HG02798 (cell line): ENCODE measurements around the gene RBMS3.
"Not testable (repeated sequence)": the region's sequence is repeated elsewhere in the genome, so short reads cannot be mapped to it uniquely, and the experiment has no call there.

ENCODE experiments used
- ATAC-seq: cut with Tn5 transposase; IDR thresholded peaks from one replicate; pipeline ENCODE4 v1.9.1; 2021; ENCODE audit warnings: mild to moderate bottlenecking; ENCODE audit not compliant: unreplicated experiment, poor library complexity

RBMS3 gene

GRCh38 chr3:29513236-29513635, 232.4 kb downstream of the RBMS3 start:
- no peak for ATAC-seq

GRCh38 chr3:29514170-29514569, 233.3 kb downstream of the RBMS3 start:
- ATAC-seq: no peak

- no peak for ATAC-seq
These were observed 234.0 kb downstream of the RBMS3 start for GRCh38 chr3:29514912-29515311.

- ATAC-seq: no peak
These were observed 234.6 kb downstream of the RBMS3 start for GRCh38 chr3:29515451-29515850.

GRCh38 chr3:29516164-29516563, 235.3 kb downstream of the RBMS3 start:
- no peak for ATAC-seq

GRCh38 chr3:29520764-29521163, 239.9 kb downstream of the RBMS3 start:
- ATAC-seq: no peak

GRCh38 chr3:29521293-29521692, 240.4 kb downstream of the RBMS3 start:
- ATAC-seq: no peak

GRCh38 chr3:29521751-29522150, 240.9 kb downstream of the RBMS3 start:
- ATAC-seq: no peak

- ATAC-seq: not testable (repeated sequence)
These were observed 243.6 kb downstream of the RBMS3 start for GRCh38 chr3:29524433-29524832.

GRCh38 chr3:29525254-29525881, 244.5 kb downstream of the RBMS3 start:
- ATAC-seq: no peak

- ATAC-seq: no peak
These were observed 246.4 kb downstream of the RBMS3 start for GRCh38 chr3:29527246-29527645.

GRCh38 chr3:29531644-29532043, 250.8 kb downstream of the RBMS3 start:
- ATAC-seq: no peak

- ATAC-seq: no peak
These were observed 251.6 kb downstream of the RBMS3 start for GRCh38 chr3:29532473-29532872.

- no peak for ATAC-seq
These were observed 253.1 kb downstream of the RBMS3 start for GRCh38 chr3:29534006-29534405.

- no peak for ATAC-seq
These were observed 255.3 kb downstream of the RBMS3 start for GRCh38 chr3:29536016-29536758.

GRCh38 chr3:29537889-29538609, 257.2 kb downstream of the RBMS3 start:
- no peak for ATAC-seq

- ATAC-seq: no peak
These were observed 257.7 kb downstream of the RBMS3 start for GRCh38 chr3:29538610-29538958.

GRCh38 chr3:29540544-29540943, 259.7 kb downstream of the RBMS3 start:
- ATAC-seq: no peak

- no peak for ATAC-seq
These were observed 264.0 kb downstream of the RBMS3 start for GRCh38 chr3:29544701-29545363.

- ATAC-seq: no peak
These were observed 264.7 kb downstream of the RBMS3 start for GRCh38 chr3:29545615-29546014.

- no peak for ATAC-seq
These were observed 271.2 kb downstream of the RBMS3 start for GRCh38 chr3:29552051-29552450.
